ENCODE data around the gene TTC34. TPM values are rescaled to one million over a fixed set of nuclear protein-coding genes. Genes with fewer than 3 reads are reported as not detected.

Gene TTC34
- total and polyA plus RNA-seq, 2 donors (not counting 1 experiment from before 2014, with no cell fraction given), result 0.05 to 0.17 TPM

DNA sequence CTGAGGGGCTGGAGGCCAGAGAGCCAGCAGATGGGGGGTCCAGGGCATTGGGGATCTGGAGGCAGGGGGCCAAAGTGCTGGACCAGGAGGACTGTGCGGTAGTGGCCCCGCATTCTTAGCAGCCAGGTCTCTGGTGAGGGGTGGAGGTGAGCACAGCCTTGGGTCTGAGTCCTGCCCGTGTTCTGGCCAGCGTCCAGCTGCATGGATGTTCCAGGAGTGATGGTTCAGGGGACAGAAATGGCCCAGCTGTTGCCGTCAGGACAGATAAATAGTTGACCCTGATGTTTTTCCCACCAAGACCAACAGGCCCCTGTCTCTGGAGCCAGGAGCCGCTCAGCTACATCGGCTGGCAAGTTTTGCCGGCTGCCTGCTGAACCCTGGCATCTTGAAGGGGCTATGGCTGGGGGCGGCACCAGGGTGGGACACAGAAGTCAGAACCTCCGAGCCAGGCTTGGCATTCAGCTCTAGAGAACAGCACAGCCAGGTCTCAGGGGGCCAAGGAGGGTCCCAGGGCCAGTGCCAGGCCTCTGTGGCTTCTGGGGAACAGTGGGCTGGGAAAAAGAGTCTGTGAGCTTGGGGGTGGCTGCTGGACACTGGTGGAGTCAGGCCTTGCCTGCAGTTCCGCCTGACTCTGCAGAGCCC is 19.4 kb upstream of the TTC34 start:
- TF ChIP-seq EZH2 (IDR thresholded peaks at IDR 0.05; ENCODE audit: low read length, missing control alignments) (no peak), CTCF (conservative IDR thresholded peaks at IDR 0.05 in 1 of 2, IDR thresholded peaks at IDR 0.05 in 1 of 2; ENCODE audit: low read depth in 1 of 2, low read length in 2 of 2) (no peak)
- no peak overlapping the region for H3K4me2 ChIP-seq (ENCODE audit: extremely low read depth, insufficient read depth, low read length)
- H3K4me3 ChIP-seq (replicated peaks in 1 of 4; ENCODE audit: control extremely low read depth in 1 of 4, insufficient read depth in 1 of 4, low read depth in 3 of 4, low read length in 4 of 4), result no peak overlapping the region
- no peak overlapping the region for H3K9ac ChIP-seq (ENCODE audit: insufficient read depth, low read length)
- H3K36me3 ChIP-seq (ENCODE audit: control insufficient read depth, insufficient read depth, low read length), result no peaks in the 10 kb centered on the region
- H3K27ac ChIP-seq (ENCODE audit: insufficient read depth, low read length), result no peak overlapping the region
- no peaks in the 10 kb centered on the region for H4K20me1 ChIP-seq (ENCODE audit: control insufficient read depth, extremely low read depth, insufficient read depth, low read length)
- H3K27me3 ChIP-seq (ENCODE audit: control insufficient read depth, insufficient read depth, low read length), result no peaks in the 10 kb centered on the region
- no peaks in the 10 kb centered on the region for H3K9me3 ChIP-seq (ENCODE audit: control insufficient read depth, insufficient read depth, low read depth, low read length)
- no peaks in the 10 kb centered on the region for H3K79me2 ChIP-seq (ENCODE audit: control insufficient read depth, insufficient read depth, low read length)
- H2AFZ ChIP-seq (ENCODE audit: low read length), result no peak overlapping the region
- DNase-seq (ENCODE audit: low read depth in 2 of 2), result no peak
- H3K4me1 ChIP-seq (ENCODE audit: control insufficient read depth, extremely low read depth, insufficient read depth, low read length), result no peaks in the 10 kb centered on the region

- H3K79me2 ChIP-seq (ENCODE audit: control insufficient read depth, insufficient read depth, low read length), result no peaks in the 10 kb centered on the region
- no peaks in the 10 kb centered on the region for H3K4me1 ChIP-seq (ENCODE audit: control insufficient read depth, extremely low read depth, insufficient read depth, low read length)
- H3K4me3 ChIP-seq (replicated peaks in 1 of 4; ENCODE audit: control extremely low read depth in 1 of 4, insufficient read depth in 1 of 4, low read depth in 3 of 4, low read length in 4 of 4), result no peak overlapping the region
- TF ChIP-seq CTCF (conservative IDR thresholded peaks at IDR 0.05 in 1 of 2, IDR thresholded peaks at IDR 0.05 in 1 of 2; ENCODE audit: low read depth in 1 of 2, low read length in 2 of 2), result no peak
- no peak for TF ChIP-seq EZH2 (IDR thresholded peaks at IDR 0.05; ENCODE audit: low read length, missing control alignments)
- no peaks in the 10 kb centered on the region for H4K20me1 ChIP-seq (ENCODE audit: control insufficient read depth, extremely low read depth, insufficient read depth, low read length)
- no peak overlapping the region for H3K9ac ChIP-seq (ENCODE audit: insufficient read depth, low read length)
- no peak for DNase-seq (ENCODE audit: low read depth in 2 of 2)
- H3K4me2 ChIP-seq (ENCODE audit: extremely low read depth, insufficient read depth, low read length), result no peak overlapping the region
- H3K27ac ChIP-seq (ENCODE audit: insufficient read depth, low read length), result no peak overlapping the region
- H3K36me3 ChIP-seq (ENCODE audit: control insufficient read depth, insufficient read depth, low read length), result no peaks in the 10 kb centered on the region
- H3K27me3 ChIP-seq (ENCODE audit: control insufficient read depth, insufficient read depth, low read length), result no peaks in the 10 kb centered on the region
- H3K9me3 ChIP-seq (ENCODE audit: control insufficient read depth, insufficient read depth, low read depth, low read length), result no peaks in the 10 kb centered on the region
- H2AFZ ChIP-seq (ENCODE audit: low read length), result no peak overlapping the region
These were observed 18.6 kb upstream of the TTC34 start for GRCh38 chr1:2819831-2820730.

- H3K27ac ChIP-seq (ENCODE audit: insufficient read depth, low read length), result no peak overlapping the region
- no peak overlapping the region for H3K9ac ChIP-seq (ENCODE audit: insufficient read depth, low read length)
- DNase-seq (ENCODE audit: low read depth in 2 of 2), result no peak
- no peaks in the 10 kb centered on the region for H3K36me3 ChIP-seq (ENCODE audit: control insufficient read depth, insufficient read depth, low read length)
- no peaks in the 10 kb centered on the region for H3K4me1 ChIP-seq (ENCODE audit: control insufficient read depth, extremely low read depth, insufficient read depth, low read length)
- no peak overlapping the region for H2AFZ ChIP-seq (ENCODE audit: low read length)
- H4K20me1 ChIP-seq (ENCODE audit: control insufficient read depth, extremely low read depth, insufficient read depth, low read length), result no peaks in the 10 kb centered on the region
- no peaks in the 10 kb centered on the region for H3K79me2 ChIP-seq (ENCODE audit: control insufficient read depth, insufficient read depth, low read length)
- H3K4me3 ChIP-seq (replicated peaks in 1 of 4; ENCODE audit: control extremely low read depth in 1 of 4, insufficient read depth in 1 of 4, low read depth in 3 of 4, low read length in 4 of 4), result no peak overlapping the region
- no peaks in the 10 kb centered on the region for H3K27me3 ChIP-seq (ENCODE audit: control insufficient read depth, insufficient read depth, low read length)
- TF ChIP-seq CTCF (conservative IDR thresholded peaks at IDR 0.05 in 1 of 2, IDR thresholded peaks at IDR 0.05 in 1 of 2; ENCODE audit: low read depth in 1 of 2, low read length in 2 of 2), result no peak
- TF ChIP-seq EZH2 (IDR thresholded peaks at IDR 0.05; ENCODE audit: low read length, missing control alignments), result no peak
- H3K9me3 ChIP-seq (ENCODE audit: control insufficient read depth, insufficient read depth, low read depth, low read length), result no peaks in the 10 kb centered on the region
- no peak overlapping the region for H3K4me2 ChIP-seq (ENCODE audit: extremely low read depth, insufficient read depth, low read length)
These were observed 17.9 kb upstream of the TTC34 start for GRCh38 chr1:2819429-2819828.

All from fibroblast of lung (primary cell).